PC-3 (cell line): ENCODE results near the gene GALNT10.

Experiments
- EZH2 ChIP-seq: fragments of 300-600 bp; sonication (generic); IDR thresholded peaks from one replicate; pipeline ENCODE4 v1.6.1; 2017; ENCODE audit warnings: antibody characterized with exemption, mild to moderate bottlenecking, low read length; ENCODE audit not compliant: unreplicated experiment
- EZH2phosphoT487 ChIP-seq: fragments of 300-600 bp; sonication (generic); IDR thresholded peaks from 2 replicates; pipeline ENCODE4 v1.6.1; 2018; ENCODE audit warnings: mild to moderate bottlenecking, antibody characterized with exemption, low read length, borderline replicate concordance
- TF ChIP-seq, protein P1 (sequence below): fragments of 300-600 bp; sonication (generic); conservative IDR thresholded peaks from 2 replicates; pipeline ENCODE4 v1.5.1; 2017; ENCODE audit warnings: antibody characterized with exemption, low read depth, mild to moderate bottlenecking, low read length

DNA sequence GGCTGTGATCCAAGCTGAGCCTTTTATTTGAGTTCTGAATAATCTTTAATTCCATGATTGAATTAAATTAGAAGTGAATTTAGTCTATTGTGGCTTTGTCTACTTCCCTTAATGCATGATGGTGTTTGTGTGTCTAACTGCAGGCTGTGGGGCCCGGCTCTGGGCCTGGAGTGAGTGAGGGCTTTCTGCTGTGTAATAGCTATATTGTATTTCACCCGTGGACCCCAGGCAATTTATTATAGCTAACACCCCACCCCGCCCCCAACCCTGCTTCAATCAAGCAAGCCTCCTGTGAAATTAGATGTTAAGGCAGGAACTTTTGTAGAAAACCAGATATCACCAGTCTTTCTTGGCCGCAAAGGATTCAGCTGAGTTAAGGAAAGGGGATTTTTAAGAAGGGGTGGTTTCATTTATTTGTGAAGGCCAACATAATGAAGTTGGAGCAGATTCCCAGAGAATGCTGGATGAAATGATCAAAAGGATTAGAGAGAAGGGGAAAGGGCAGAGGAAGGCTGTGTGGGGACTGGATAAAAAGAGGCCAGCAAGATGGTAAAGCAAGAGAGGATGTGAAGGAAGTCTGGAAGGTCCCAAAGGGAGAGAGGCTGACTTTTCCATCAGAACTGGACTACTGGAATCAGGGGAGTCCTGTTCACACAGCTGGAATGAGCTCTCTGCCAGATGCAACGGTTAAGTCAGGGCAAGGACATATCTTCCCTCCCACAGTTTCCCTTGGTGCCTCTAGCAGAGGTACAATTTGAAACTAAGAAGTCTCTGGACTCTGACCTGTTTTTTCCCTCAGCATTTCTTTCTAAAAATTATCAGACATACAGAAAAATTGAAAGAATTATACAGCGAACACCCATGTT lies 129.9 kb downstream of the GALNT10 start:
- TF ChIP-seq, protein P1, sequence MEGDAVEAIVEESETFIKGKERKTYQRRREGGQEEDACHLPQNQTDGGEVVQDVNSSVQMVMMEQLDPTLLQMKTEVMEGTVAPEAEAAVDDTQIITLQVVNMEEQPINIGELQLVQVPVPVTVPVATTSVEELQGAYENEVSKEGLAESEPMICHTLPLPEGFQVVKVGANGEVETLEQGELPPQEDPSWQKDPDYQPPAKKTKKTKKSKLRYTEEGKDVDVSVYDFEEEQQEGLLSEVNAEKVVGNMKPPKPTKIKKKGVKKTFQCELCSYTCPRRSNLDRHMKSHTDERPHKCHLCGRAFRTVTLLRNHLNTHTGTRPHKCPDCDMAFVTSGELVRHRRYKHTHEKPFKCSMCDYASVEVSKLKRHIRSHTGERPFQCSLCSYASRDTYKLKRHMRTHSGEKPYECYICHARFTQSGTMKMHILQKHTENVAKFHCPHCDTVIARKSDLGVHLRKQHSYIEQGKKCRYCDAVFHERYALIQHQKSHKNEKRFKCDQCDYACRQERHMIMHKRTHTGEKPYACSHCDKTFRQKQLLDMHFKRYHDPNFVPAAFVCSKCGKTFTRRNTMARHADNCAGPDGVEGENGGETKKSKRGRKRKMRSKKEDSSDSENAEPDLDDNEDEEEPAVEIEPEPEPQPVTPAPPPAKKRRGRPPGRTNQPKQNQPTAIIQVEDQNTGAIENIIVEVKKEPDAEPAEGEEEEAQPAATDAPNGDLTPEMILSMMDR: no peak
- TF ChIP-seq EZH2 (no peak), EZH2phosphoT487 (no peak)
